Activated effector memory CD4-positive, alpha-beta T cell treated with Interleukin-2 at 50 U/mL for 16 hours (primary cell): ENCODE results near the gene KCNJ9.
"Not testable (repeated sequence)": the region's sequence is repeated elsewhere in the genome, so short reads cannot be mapped to it uniquely, and the experiment has no call there.

ENCODE experiments used
- DNase-seq: peaks from one replicate; pipeline ENCODE4 v3.0.0-alpha.2; 2020

Gene KCNJ9

DNA sequence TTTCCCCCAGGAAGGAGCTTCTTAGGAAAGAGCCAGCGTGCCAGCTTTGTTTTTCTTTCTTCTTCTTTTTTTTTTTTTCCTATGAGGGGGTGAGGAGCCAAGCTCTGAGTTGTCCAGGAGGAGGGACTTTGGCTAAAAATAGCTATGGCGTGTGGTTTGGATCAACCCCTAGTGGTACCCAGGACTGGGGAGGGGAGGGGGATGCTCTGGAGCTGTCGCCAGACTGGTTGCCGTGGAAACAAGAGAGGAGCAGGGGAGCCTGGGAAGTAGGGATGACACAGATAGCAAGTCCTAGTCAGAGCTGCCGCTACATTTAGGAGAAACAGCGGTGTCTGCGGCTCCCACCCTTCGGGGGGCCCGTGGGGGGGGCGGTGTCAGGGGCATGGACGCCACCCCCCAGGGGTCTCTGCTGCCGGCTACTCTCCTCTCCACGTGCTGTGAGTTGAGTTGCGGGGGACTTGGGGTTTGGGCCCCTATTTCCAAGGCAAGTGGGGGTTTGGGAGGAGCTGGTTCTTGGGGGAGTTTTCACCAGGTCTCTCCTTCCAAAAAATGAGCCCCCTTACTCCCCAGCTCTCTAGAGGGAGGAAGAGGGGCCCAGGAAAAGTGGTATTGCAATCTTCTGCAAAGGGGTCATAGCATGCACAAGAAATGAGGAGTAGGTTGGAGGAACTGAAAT, at the start of gene KCNJ9:
Gene KCNJ9, plus strand, starts transcription at position 278 of the 676 bp plus-strand sequence. CDS start 2,493 bp downstream, outside the sequence.
- DNase-seq = no peak

DNA sequence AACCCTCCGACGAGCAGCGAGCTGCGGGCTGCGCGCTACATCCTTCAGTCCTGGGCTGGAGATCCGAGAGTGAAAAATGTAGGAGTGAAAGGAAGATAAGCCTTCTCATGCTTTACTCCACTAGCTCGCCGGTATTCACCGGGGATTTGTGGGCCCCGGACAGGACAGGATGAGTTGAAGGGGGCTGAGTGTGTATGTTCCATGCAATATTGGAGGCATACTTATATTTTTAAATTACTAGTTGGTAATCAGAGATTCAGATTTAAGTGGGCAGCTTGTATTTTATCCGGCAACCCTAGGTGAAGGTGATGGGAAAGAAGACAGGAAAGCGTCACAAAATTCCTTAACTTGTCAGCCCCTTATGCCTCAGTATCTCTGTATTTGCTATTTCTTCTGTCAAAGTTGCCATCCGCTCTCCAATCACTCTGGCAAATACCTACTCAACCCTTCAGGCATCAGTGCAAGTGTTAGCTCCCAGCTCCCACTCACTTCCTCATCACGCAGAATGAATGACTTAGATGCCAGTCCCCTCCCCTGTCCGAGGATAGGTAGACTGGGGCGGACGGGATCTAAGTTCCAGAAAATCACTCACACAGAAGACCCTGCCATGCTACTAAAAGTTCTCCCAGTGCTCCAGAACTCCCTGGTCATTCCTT, 49.0 kb upstream of the KCNJ9 start:
- DNase-seq = no peak

DNA sequence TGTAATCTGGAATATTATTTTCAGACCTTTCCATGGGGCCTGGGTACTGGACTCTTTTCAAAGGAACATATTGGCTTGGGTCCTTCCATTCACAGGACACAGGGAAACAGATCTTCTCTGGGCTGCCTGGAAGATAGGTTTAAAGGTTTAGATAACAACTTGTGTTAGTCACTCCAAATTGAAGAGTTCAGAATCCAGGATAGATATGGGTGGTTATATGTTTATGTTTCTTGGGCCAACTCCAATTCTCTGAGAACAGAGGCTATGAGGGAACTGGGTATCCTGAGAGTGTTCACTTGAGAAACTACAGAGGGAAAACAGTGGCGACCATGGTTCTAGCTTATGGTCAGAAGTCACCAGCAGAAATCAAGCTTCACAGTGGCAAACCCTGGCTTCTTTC, 40.9 kb upstream of the KCNJ9 start:
- DNase-seq = no peak

DNA sequence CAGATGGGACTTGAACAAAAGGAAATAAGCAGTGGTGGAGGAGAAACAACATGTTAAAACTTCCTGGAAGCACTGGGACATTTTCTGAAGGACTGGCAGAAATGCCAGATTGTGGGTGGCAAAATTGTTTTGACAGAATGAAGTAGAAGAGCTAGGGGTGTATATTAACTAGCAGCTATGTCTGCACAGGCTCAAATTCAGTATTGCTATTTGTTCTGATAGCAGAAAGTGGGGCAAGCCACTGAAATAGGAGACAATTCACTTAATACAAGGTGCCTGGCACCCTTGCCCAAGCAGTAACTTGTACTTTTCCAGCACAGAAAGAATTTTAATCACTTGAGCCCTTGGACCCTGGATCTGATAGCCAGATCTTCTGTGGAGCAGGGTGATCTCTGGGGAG, 37.8 kb upstream of the KCNJ9 start:
- no peak for DNase-seq

DNA sequence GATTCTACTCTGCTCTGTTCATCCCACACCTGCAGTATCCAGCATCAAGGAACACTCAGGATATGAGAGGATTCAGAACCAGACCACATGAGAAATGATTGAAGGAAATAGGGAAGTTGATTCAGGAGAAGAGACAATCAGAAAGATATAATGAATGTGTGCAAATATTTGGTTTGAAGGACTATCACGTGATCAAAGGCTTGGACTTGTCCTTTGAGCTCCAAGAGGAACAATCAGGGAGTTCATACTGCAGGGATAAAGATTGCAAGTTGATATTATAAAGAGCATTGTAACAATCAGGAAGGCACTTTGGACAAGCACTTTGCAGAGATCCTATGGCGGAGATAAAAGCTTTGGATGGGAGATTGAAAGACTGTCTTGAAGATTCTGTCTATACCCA, 35.7 kb upstream of the KCNJ9 start:
- no peak for DNase-seq

DNA sequence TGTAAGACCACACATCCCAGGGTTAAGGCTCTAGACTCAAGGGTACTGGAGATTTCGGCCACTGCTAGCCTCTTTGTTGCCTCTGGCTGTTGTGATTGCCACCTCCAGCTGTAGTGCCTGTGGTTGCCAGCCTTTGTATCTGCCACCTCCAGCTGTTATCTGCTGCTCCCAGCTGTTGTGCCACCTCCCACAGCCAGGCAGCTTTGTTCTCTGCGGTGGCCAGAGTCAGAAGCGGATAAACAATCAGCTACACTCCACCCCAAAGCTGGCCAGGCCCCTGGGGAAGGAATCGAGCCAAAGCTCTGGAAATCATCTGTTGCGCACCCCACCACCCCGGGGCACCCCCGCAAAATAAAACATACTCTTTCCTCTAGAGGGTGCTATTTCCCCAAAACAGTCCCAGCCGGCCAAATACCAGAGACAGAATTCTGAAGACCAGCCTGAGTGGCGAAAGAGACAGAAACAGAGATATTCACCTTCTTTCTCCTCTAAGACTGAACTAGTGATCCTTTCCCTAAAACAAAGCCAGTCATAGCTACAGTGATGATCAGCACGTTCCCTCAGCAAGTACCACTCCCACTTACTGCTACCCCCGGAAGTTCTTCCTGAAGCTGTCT, 34.7 kb upstream of the KCNJ9 start:
- DNase-seq = no peak

DNA sequence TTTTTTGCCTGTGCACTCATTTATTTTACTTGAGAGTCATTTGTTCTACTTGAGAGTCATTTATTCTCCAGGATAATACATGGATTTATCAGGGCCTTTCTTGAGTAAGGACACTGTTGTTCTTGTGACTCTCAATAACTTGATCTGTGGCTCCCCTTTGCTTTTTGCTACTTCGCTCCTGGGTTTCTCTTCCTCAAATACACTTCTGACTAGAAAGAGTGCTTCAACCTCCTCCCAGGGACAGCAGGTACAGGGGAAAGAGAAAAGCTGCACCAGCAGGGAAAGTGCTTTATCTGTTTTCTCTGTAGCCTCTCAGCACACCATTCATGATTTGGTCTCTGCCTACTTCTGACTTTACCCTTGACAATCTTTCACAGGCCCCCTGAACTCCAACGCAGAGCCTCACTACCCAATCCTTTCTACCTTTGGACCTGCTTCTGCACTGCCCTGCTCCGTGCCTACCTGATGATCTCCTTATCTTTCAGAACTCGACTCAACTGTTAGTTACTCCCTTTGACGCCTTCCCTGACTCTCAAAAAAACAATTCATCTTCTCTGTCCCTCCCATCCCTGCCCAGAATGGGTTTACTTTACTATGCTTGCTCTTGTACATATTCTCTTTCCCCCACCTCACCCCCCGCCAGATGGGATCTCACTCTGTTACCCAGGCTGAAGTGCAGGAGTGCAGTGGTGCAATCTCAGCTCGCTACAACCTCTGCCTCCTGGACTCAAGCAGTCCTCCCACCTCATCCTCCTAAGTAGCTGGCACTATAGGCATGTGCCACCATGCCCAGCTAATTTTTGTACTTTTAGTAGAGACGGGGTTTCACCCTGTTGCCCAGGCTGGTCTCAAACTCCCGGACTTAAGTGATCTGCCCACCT, 34.0 kb upstream of the KCNJ9 start:
- no peak for DNase-seq

DNA sequence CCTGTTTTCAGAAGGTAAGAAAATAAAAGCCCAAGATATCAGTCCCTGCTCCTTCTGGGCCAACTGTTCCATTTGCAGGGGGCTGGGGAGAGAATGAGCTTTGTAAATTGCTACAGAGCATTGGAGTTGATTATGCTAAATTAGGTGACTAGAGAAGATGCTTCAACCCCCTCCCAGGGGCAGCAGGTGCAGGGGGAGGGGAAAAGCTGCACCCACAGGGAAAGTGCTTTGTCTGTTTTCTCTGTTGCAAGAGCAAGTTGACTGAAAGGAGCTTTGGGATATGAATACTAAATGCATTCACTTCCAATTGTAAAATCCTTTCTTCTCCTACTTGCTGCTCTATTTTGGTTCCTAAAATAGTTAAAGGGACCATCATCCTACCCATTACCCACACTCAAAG, 33.0 kb upstream of the KCNJ9 start:
- no peak for DNase-seq

DNA sequence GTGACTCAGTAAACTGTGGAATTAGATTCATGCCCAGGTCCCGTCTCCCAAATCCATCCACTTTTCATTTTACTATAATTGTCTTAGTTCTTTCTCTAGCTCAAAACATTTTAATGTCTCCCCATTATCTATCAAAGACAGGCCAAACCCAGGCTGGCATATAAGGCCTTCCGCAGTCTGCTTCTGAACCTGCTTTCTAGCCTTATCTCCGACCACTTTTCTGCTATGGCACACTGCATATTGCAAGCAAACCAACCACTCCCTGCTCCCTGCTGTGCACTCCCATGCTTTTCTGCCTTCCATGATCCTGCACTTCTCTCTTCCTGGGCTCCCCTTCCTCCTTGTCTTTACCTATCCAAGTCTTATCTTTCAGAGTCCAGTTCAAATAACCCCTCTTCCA, 32.2 kb upstream of the KCNJ9 start:
- DNase-seq = no peak

DNA sequence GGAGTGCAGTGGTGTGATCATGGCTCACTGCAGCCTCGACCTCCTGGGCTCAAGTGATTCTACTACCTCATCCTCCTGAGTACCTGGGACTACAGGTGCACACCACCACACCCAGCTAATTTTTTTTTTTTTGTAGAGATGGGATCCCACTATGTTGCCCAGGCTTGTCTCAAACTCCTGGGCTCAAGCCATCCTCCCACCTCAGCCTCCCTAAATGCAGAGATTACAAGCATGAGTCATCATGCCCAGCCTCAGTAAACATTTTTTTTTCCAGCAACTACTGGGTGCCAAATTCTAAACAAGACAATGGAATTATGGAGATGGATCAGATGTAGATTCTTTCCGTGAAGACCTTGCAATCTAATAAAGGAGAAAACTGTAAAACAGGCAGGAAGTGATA, 31.2 kb upstream of the KCNJ9 start:
- not testable (repeated sequence) for DNase-seq

DNA sequence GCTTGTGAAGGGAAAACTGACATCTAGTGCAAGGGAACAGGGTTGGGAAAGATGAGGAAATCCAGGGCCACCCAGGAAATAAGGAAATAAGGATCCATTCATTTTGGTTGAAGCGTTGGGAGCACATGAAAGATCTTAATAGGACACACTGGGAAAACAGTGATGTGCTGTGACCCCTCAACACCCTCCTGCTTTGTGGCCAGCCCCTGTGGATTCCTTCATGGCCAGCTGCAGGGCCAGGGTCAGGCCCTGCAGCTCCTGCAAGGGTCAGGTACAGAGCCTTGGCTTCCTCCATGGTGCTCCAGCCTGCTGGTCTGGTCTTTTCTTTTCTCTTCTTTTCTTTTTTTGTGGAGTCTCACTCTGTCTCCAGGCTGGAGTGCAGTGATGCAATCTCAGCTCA, 30.7 kb upstream of the KCNJ9 start:
- DNase-seq = no peak

DNA sequence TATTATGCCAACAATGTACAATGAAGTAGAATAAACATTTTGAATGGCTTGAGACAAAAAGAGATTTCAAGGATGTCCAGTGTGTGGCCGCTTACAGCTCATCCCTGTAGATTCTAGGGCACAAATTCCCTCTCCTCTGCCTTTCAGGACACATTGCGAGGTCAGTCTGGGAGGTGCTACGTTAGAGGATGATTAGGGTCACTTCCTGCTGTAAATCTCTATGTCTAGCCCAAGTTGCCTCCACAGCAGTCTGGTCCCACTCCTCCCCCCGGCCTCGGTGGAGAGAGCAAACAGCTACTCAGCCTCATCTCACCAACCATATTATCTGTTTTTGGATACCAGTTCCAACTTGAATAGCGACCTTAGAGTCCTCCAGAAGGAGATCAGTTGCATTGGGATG, 28.4 kb upstream of the KCNJ9 start:
- no peak for DNase-seq

DNA sequence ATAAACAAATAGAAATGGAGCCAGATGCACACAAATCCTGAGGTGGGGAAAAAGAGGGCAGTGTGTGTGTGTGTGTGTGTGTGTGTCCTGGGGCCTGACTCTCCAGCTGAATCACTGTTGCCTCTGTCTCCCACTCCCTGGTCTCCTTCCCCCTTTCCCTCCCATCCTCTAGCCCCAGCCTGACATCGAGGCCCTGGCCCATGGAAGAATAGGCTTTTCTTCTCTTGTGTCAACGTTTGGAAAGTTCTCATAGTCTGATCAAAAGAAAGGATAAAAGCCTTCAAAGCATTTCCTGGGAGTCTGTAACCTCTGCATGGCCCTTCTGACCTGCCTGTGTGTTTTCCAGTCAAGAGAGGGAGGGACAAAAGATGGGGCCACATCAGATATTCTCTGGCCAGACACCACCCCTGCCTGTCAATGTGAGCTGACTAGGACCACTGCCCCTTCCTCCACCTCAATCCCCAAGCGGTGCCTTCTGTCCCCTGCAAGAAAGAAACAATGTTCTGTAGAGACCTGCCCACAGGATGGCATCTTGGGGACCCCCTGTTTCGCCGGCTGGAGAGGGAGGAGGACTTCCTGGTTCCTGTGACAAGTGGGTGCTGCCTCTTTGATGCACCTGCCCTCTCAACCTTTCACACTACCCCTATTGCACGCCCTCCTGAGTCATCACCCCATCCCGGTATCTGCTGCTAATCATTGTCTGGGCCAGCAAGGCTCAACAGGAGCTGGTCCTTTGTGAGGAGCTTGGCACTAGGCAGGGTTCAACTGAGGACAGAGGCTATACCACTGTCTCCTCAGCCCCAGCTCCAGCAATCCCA, 27.6 kb upstream of the KCNJ9 start:
- no peak for DNase-seq

DNA sequence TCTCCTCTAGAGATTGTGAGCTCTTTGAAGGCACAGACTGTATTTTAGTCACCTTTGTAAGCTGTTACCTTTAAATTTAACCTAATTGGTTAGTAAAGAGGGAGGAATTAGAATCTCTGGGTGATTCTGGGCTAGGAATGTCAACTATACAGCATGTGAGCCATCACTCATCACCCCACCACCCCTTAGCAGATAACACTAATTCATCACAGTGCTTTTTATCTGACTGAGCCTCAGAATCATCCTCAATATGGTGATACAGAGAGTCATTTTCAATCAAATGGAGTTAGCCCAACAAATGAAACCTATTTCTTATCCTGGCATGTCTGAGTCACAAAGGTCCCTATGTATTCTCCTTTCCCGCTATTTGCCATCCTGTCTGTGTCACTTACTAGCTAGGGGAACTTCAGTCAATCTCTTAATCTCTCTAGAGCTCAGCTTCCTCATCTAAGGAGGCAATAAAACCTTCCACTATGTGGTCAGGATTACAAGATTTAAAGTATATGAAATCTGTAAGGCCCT, 24.6 kb upstream of the KCNJ9 start:
- no peak for DNase-seq

DNA sequence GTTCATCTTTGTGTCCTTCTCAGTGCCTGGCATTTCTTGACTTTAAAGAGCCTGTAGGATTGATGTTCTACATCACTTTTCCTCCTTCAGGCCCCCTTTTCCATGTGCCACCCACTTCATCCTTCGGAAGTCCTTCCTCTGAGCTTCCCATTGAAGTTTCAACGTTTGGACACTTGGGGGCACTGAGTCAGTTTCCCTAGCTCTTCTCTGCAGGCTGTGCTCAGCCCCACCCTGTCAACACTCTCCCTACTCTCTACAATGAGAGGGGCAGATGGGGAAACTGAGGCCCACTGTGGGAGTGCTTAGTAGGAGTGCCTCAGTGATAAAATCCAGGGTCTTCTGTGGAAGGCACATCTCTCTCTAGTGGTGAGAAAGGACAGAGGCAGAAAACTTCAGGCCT, 23.3 kb upstream of the KCNJ9 start:
- no peak for DNase-seq

DNA sequence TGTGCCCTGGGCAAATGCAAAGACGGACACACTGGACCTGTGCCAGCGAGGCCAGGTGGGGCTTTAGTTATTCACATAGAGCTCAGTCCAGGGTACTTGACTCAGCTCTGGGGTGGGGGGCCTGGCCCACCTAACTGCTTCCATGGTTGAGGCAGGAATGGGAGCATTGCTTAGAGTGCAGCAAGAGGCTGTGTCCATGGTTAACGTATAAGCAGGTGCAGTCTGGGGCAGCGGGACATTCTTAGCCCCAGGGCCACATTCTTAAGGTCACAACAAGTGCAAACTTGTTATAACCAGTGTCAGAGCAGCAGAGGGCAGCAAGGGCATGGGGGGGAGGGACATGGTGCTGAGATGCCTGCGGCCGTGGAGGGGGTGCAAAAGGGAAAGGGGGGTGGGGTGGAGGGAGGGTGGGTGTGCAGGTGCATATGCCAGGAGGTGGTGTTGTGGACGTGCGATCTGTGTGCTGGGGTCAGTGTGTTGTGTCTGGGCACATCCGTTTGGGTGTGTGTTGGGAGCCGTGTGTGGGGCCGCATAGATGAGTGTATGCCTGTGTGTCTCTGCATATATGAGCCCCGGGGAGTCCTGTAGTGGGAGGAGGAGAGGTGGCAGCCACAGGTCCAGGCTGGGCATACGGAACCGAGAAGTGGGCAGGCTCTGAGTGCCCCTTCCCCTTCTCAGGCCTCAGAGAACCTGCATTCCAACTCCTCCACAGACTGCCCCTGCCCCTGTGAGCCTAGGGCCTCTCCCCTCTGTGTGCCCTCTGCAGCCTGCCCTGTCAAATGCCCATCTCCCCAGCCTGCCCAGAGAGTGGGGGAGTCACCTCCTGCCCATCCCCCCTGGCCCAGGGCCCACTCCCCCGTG, 19.7 kb upstream of the KCNJ9 start:
- DNase-seq = no peak

DNA sequence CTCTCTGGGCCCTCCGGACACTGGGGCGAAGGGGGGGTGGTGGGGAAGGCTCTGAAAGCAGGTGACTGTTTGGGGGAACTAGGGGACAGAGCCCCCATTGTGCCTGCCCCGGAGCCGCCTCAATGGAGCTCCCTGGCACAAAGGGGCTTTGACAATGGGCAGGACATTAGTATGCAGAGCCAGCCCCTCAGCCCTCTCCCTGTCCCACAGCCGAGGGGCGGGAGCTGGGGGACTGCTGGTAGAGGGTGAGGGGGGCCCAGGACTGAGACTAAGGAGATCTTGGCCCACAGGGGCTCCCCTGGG, 19.2 kb upstream of the KCNJ9 start:
- DNase-seq = no peak

DNA sequence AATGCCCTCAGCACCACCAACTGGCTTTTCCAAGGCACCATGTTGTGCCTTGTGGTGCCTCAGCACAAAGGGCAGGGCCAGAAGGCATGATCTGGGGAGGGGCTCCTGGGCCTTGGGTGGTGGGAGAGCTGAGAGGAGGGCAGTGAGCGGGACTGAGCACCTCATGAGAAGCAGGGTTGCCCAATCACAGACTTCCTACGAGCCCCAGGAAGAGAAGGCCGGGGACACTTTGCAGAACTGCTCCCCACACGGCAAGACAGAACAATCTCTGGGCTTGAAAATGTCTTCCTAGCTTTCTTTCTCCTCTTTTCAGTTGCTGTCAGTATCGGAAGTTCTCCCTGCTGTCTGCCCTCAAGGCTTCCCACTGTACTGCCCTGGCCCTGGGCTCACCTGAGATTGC, 18.2 kb upstream of the KCNJ9 start:
- DNase-seq = no peak

DNA sequence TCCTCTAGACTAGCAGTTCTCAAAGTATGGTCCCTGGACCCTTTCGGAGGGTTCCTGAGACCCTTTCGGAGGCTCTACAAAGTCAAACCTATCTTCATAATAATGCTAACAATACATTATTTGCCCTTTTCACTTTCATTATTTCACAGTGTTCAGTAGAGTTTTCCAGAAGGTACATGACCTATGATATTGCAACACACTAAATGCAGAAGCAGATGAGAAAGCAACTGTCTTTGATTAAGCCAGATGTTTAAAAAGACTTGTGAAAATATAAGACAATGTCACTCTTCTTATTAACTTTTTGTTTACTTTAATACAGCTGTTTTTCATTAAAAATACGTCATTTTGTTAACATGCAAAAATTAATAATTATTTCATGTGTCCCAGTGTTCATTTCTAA, 17.2 kb upstream of the KCNJ9 start:
- DNase-seq = no peak

DNA sequence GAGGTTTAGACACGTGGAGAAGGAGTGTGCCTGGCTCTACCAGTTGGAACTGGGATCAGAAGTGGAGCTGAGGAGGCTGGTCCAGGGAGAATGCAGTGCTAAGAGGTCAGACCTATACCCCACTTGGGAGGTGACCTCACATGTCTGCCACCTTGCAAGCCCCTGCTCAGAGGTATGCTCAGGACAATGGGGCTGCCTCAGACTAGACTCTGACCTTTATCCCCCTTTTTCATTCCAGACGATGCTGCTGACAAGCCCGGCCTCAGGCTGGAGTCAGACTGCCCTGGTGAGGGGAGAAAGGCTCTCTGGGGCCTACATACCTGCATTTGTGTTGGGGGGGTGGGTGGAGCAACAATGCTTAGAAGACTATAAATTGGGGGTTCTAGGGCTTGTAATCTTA, 16.6 kb upstream of the KCNJ9 start:
- DNase-seq = no peak
